ENCODE data around the gene FAM20C. TPM values are rescaled to one million over a fixed set of nuclear protein-coding genes. Genes with fewer than 3 reads are reported as not detected.

FAM20C gene
- total RNA-seq, 2 experiments from 2014 or later: 1.3 to 1.7 TPM

- ATAC-seq (ENCODE audit: poor library complexity): no peak
- H3K4me1 Mint-ChIP-seq (ENCODE audit: low read depth): no peaks in the 10 kb centered on the region
- peaks cover 4% of the 10 kb centered on the region for H3K27me3 Mint-ChIP-seq
- no peaks in the 10 kb centered on the region for H3K4me1 ChIP-seq (ENCODE audit: insufficient read depth, low read length)
- H3K4me3 ChIP-seq (ENCODE audit: low read length): no peak overlapping the region
- H3K9me3 ChIP-seq (ENCODE audit: control insufficient read depth in 1 of 2, insufficient read depth in 1 of 2, low read length in 2 of 2): peaks cover 0 to 12% of the 10 kb centered on the region in 2 experiments
- H3K27ac ChIP-seq (ENCODE audit: low read depth in 1 of 2, low read length in 2 of 2): no peak overlapping the region
- no peaks in the 10 kb centered on the region for H3K36me3 ChIP-seq (ENCODE audit: insufficient read depth, low read length)
- TF ChIP-seq CTCF (IDR thresholded peaks at IDR 0.05): no peak
- intact Hi-C loops (cut with DNase I, micrococcal nuclease): no loop called here
- ChIA-PET POLR2A (no interaction called here), CTCF (no interaction called here)
- DNase-seq: no peak
- H3K4me3 Mint-ChIP-seq: no peak overlapping the region
- H3K27ac Mint-ChIP-seq: no peak overlapping the region
- no peaks in the 10 kb centered on the region for H3K27me3 ChIP-seq (ENCODE audit: control insufficient read depth in 1 of 2, insufficient read depth in 2 of 2, low read length in 2 of 2)
- H3K36me3 Mint-ChIP-seq (ENCODE audit: low read depth): no peaks in the 10 kb centered on the region
- no peaks in the 10 kb centered on the region for H3K9me3 Mint-ChIP-seq
Observed at GRCh38 chr7:231858-232246, 39.5 kb downstream of the FAM20C start.

- no peak for TF ChIP-seq CTCF (IDR thresholded peaks at IDR 0.05)
- Histone ChIP-seq H3K4me3 (ENCODE audit: low read length) (no peak overlapping the region), H3K27ac (ENCODE audit: low read depth in 1 of 2, low read length in 2 of 2) (no peak overlapping the region), H3K27me3 (ENCODE audit: control insufficient read depth in 1 of 2, insufficient read depth in 2 of 2, low read length in 2 of 2) (no peaks in the 10 kb centered on the region), H3K9me3 (ENCODE audit: control insufficient read depth in 1 of 2, insufficient read depth in 1 of 2, low read length in 2 of 2) (peaks cover 0 to 16% of the 10 kb centered on the region in 2 experiments), H3K4me1 (ENCODE audit: insufficient read depth, low read length) (no peaks in the 10 kb centered on the region), H3K36me3 (ENCODE audit: insufficient read depth, low read length) (no peaks in the 10 kb centered on the region)
- H3K27ac Mint-ChIP-seq: no peak overlapping the region
- no peaks in the 10 kb centered on the region for H3K36me3 Mint-ChIP-seq (ENCODE audit: low read depth)
- H3K27me3 Mint-ChIP-seq: peaks cover 4% of the 10 kb centered on the region
- ChIA-PET POLR2A (no interaction called here), CTCF (no interaction called here)
- DNase-seq (no peak), ATAC-seq (ENCODE audit: poor library complexity) (no peak)
- H3K4me3 Mint-ChIP-seq: no peak overlapping the region
- intact Hi-C loops (cut with DNase I, micrococcal nuclease): no loop called here
- no peaks in the 10 kb centered on the region for H3K9me3 Mint-ChIP-seq
- no peaks in the 10 kb centered on the region for H3K4me1 Mint-ChIP-seq (ENCODE audit: low read depth)
Observed at GRCh38 chr7:232410-233248, 40.3 kb downstream of the FAM20C start.

- Mint-ChIP-seq H3K9me3 (no peaks in the 10 kb centered on the region), H3K27ac (no peak overlapping the region), H3K4me3 (no peak overlapping the region), H3K4me1 (ENCODE audit: low read depth) (no peaks in the 10 kb centered on the region), H3K36me3 (ENCODE audit: low read depth) (no peaks in the 10 kb centered on the region), H3K27me3 (peaks cover 4% of the 10 kb centered on the region)
- no peaks in the 10 kb centered on the region for H3K36me3 ChIP-seq (ENCODE audit: insufficient read depth, low read length)
- no peak for ATAC-seq (ENCODE audit: poor library complexity)
- no peaks in the 10 kb centered on the region for H3K4me1 ChIP-seq (ENCODE audit: insufficient read depth, low read length)
- ChIA-PET CTCF (no interaction called here), POLR2A (no interaction called here)
- H3K27me3 ChIP-seq (ENCODE audit: control insufficient read depth in 1 of 2, insufficient read depth in 2 of 2, low read length in 2 of 2): no peaks in the 10 kb centered on the region
- H3K9me3 ChIP-seq (ENCODE audit: control insufficient read depth in 1 of 2, insufficient read depth in 1 of 2, low read length in 2 of 2): peaks cover 0 to 16% of the 10 kb centered on the region in 2 experiments
- no peak for TF ChIP-seq CTCF (IDR thresholded peaks at IDR 0.05)
- H3K27ac ChIP-seq (ENCODE audit: low read depth in 1 of 2, low read length in 2 of 2): no peak overlapping the region
- H3K4me3 ChIP-seq (ENCODE audit: low read length): no peak overlapping the region
- DNase-seq: no peak
- intact Hi-C loops (cut with DNase I, micrococcal nuclease): no loop called here
Observed at GRCh38 chr7:233249-234035, 41.1 kb downstream of the FAM20C start.

Measured in CD4-positive, alpha-beta T cell (primary cell).